ENCODE measurements around the gene SPTLC2.
"Not testable (repeated sequence)": the region's sequence is repeated elsewhere in the genome, so short reads cannot be mapped to it uniquely, and the experiment has no call there.

The SPTLC2 gene, protein sequence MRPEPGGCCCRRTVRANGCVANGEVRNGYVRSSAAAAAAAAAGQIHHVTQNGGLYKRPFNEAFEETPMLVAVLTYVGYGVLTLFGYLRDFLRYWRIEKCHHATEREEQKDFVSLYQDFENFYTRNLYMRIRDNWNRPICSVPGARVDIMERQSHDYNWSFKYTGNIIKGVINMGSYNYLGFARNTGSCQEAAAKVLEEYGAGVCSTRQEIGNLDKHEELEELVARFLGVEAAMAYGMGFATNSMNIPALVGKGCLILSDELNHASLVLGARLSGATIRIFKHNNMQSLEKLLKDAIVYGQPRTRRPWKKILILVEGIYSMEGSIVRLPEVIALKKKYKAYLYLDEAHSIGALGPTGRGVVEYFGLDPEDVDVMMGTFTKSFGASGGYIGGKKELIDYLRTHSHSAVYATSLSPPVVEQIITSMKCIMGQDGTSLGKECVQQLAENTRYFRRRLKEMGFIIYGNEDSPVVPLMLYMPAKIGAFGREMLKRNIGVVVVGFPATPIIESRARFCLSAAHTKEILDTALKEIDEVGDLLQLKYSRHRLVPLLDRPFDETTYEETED

DNA sequence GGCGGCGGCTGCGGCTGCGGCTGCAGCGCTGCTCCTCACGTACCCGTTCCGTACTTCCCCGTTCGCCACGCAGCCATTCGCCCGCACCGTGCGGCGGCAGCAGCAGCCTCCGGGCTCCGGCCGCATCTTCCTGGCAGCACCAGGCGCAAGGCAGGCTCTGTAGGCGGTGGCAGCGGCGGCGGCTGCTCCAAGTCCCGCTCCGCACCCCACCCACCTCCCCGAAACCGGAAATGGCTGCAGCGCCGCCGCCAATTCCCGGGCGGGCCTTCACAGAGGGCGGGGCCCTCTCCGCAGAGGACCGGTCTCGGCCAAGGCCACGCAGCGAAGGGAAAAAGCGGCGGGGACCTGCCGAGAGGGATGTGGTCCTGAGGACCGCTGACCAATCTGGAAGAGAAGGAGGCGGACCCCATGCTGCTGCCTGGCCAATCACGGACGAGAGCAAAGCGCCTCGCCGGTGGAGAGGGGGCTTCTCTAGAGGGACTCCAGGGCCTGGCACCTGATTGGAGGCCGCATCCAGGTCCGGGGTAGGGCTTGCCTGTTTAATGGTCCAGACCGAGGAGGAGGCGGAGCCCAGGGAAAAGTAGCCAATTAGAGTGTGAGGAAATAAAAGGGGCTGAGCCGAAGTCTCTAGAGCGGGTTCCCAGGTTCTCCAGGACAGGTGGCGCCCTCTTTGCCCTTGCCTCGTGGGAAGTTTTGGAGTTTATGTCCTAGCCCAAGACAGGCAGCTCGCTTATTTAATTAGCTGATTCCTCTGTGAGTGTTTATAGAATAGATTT lies at the start of gene SPTLC2:
SPTLC2 (minus strand) TSS at position 184 of the 776 bp plus-strand sequence; CDS start at position 126, 58 bp downstream.
- peak; percentile 88 to 93 for DNase-seq (ENCODE audit: low read depth in 2 of 2)

- no peak for DNase-seq (ENCODE audit: low read depth in 2 of 2)
These were observed 46.9 kb upstream of the SPTLC2 start for GRCh38 chr14:77663293-77663692.

- DNase-seq (ENCODE audit: low read depth in 2 of 2), result not testable (repeated sequence)
These were observed 45.1 kb upstream of the SPTLC2 start for GRCh38 chr14:77661562-77661961.

- DNase-seq (ENCODE audit: low read depth in 2 of 2), result no peak
These were observed 44.3 kb upstream of the SPTLC2 start for GRCh38 chr14:77660754-77661153.

GRCh38 chr14:77659831-77660230 lies 43.4 kb upstream of the SPTLC2 start:
- no peak for DNase-seq (ENCODE audit: low read depth in 2 of 2)

DNA sequence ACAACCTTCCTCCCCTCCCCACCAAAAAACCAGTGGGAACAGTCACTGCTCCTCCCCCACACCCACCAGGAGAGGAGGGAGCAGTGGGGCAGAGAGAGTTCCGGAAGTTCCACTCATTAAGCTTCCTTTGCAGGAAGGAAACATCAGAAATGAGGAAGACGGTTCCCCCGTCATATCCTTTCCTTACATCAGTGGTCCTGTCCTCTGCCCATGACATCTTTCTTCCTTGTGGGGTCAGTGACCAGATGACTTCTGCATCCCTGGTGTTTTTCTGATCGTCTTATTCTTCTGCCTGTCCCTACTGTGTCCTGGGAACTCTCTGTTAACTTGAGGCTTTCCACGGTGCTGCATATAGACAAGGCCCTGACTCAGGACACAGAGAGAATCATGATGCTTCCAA lies 40.8 kb upstream of the SPTLC2 start:
- DNase-seq (ENCODE audit: low read depth in 2 of 2), result no peak

- DNase-seq (ENCODE audit: low read depth in 2 of 2), result no peak
These were observed 37.6 kb upstream of the SPTLC2 start for GRCh38 chr14:77654001-77654441.

- no peak for DNase-seq (ENCODE audit: low read depth in 2 of 2)
These were observed 32.9 kb upstream of the SPTLC2 start for GRCh38 chr14:77649326-77649725.

GRCh38 chr14:77648520-77649200 lies 32.2 kb upstream of the SPTLC2 start:
- no peak for DNase-seq (ENCODE audit: low read depth in 2 of 2)

DNA sequence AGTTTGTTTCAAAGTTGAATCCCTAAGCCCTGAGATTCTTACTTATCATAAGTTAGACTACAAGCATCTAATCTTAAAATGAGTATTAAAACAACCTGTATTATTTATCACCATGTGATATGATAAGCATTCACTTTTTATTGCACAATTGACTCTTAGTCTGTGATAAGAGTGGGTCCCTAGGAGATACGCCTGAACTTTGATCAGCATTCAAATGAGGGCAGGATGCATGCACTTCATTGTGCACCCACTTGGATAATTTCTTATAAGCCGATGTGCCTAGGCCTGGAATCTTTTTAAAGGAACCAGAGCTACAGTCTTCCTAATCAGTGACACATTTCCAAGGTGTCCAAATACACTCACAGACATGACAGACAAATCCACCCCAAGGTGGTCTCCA lies 31.4 kb upstream of the SPTLC2 start:
- no peak for DNase-seq (ENCODE audit: low read depth in 2 of 2)

- DNase-seq (ENCODE audit: low read depth in 2 of 2), result no peak
These were observed 30.5 kb upstream of the SPTLC2 start for GRCh38 chr14:77646907-77647306.

DNA sequence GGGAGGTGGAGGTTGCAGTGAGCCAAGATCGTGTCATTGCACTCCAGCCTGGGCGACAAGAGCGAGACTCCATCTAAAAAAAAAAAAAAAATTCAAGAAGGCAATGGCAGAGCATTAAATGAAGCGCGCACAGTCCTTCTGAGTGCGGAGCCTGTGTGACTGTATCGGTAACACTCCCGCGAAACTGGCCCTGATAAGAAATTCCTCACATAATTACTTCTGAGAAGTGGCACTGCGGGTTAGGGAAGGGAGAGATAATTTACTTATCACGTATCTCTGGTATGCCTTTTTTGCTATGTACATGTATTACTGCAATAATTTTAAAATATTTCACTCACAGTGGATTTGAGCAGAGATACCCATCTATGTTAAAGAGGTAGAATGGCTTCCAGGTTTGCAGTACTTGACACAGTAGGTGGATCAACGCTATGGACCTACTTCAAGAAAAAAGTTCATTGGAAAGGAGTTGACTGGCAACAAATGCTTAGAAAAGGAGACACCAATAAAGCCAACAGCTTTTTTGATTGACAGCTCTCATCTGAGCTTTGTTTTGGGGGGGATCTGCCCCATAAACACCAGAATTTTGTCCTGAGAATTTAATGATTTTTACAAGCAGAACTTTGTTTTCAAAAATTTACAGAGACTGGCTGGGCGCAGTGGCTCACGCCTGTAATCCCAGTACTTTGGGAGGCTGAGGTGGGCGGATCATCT lies 29.2 kb upstream of the SPTLC2 start:
- DNase-seq (ENCODE audit: low read depth in 2 of 2), result no peak

DNA sequence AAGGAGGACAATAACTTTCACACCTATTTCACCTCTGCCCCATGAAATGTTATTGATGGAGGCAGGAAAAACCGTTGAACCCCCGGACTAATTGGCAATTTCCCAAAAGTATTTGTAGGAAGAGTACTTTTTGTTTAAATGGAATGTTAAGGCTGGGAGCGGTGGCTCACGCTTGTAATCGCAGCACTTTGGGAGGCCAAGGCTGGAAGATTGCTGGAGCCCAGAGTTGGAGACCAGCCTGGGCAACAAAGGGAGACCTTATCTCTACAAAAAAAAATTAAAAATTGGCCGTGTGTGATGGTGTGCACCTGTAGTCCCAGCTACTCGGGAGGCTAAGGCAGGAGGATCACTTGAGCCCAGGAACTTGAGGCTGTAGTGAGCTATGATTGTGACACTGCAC lies 26.0 kb upstream of the SPTLC2 start:
- DNase-seq (ENCODE audit: low read depth in 2 of 2), result no peak

DNA sequence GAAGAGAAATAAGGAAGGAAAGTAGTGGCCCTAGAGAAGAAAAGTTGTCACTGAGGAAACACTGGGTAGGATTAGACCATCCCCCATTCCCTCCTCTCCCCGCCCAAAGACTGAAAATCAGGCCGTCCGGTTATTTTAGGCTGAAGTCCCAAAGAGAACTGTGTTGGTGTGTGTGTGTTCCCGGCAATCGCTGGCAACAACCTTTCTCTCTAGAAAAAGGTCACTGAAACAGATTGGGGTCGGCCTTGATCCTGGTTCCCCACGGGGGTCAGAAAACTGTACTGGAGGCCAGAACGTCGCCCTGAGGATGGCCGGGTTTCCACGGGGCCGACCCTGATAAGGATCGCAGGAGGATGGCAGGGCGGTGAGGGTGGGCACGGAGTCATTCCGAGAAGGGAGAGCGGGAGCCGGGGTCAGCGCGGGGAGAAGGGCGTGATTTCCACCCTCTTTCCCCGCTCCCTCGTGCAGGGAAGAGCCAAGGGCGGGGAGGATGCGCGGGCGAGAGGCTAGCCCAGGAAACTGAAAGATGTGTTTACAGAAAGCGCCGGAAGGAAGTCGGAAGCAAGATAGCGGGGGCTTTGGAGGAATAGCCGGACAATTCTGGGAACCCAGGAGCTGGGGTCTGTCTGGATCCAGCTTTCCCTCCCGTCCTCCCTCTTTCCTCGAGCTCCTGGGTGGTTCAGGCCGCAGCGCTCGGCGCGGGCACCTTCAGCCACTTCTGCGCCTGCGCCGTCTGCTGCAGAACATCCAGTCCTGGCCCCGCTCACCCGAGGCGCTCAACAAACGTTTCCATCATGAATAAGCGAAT lies 25.3 kb upstream of the SPTLC2 start:
- DNase-seq (ENCODE audit: low read depth in 2 of 2), result peak; percentile 39 to 63

GRCh38 chr14:77640756-77641533 lies 24.5 kb upstream of the SPTLC2 start:
- DNase-seq (ENCODE audit: low read depth in 2 of 2), result no peak

DNA sequence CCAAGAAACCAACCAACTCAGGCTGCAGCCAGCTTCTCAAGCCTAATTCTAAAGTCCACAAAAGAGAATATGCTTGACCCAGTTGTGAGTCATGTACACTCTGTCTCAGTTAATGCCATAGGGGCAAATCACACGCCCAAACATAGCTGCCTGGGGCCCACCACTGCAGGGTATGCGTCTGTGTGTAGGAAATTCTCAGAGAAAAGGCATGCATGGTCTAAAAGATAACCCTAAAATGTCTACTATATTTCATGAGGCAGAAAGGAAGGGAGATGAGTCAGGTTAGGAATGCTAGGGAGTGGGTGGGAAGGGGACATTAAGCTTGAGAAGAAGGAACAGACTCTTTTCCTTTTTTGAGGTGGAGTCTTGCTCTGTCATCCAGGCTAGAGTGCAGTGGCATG lies 22.3 kb upstream of the SPTLC2 start:
- no peak for DNase-seq (ENCODE audit: low read depth in 2 of 2)

DNA sequence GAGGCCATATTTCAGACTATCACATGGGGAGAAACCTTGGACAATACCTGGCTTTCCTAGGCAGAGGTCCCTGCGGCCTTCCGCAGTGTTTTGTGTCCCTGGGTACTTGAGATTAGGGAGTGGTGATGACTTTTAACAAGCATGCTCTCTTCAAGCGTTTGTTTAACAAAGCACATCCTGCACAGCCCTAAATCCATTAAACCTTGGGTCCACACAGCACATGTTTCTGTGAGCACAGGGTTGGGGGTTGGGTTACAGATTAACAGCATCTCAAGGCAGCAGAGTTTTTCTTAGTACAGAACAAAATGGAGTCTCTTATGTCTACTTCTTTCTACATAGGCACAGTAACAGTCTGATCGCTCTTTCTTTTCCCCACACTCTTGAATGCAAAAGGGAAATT lies 19.4 kb upstream of the SPTLC2 start:
- not testable (repeated sequence) for DNase-seq (ENCODE audit: low read depth in 2 of 2)

DNA sequence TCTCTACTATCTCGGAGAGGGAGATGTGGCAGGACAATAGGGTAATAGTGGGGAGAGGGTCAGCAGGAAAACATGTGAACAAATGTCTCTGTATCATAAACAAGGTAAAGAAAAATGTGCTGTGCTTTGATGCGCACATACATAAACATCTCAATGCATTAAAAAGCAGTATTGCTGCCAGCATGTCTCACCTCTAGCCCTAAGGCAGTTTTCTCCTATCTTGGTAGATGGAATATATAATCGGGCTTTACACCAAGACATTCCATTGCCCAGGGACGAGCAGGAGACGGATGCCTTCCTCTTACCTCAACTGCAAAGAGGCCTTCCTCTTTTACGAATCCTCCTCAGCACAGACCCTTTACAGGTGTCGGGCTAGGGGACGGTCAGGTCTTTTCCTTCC lies 19.0 kb upstream of the SPTLC2 start:
- DNase-seq (ENCODE audit: low read depth in 2 of 2), result not testable (repeated sequence)

- DNase-seq (ENCODE audit: low read depth in 2 of 2), result no peak
These were observed 13.7 kb upstream of the SPTLC2 start for GRCh38 chr14:77630111-77630510.

DNA sequence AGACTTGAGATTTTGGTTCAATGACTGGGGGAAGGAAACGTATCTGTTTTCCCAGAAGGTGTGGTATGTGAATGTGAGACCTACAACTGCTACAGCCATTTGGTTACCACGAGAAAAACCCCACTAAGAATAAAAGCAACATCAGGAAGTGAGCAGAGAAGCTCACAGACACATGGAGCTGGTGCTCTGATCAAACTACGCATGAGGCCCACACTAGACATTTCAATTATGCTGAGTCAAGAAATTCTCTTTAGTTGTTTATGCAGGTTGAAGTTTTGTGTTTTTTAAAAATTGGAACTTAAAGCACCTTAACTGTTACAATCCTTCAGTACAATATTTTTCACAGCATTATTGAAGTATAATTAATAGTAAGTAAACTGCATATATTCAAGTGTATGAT lies 8.9 kb upstream of the SPTLC2 start:
- DNase-seq (ENCODE audit: low read depth in 2 of 2), result no peak

All from stimulated activated CD4-positive, alpha-beta T cell treated with anti-CD3 and anti-CD28 coated beads, Interleukin-12 subunit alpha, Interleukin-12 subunit beta, amount 100 ng/mL, for 24 hours (primary cell).